HG03521 (cell line): Measurements from ENCODE around the gene SLC16A8.
"Not testable (repeated sequence)": the region's sequence is repeated elsewhere in the genome, so short reads cannot be mapped to it uniquely, and the experiment has no call there.

Source experiments
- ATAC-seq: cut with Tn5 transposase; IDR thresholded peaks from one replicate; pipeline ENCODE4 v1.9.1; 2021; ENCODE audit warnings: mild to moderate bottlenecking, moderate library complexity; ENCODE audit not compliant: unreplicated experiment

SLC16A8 gene

DNA sequence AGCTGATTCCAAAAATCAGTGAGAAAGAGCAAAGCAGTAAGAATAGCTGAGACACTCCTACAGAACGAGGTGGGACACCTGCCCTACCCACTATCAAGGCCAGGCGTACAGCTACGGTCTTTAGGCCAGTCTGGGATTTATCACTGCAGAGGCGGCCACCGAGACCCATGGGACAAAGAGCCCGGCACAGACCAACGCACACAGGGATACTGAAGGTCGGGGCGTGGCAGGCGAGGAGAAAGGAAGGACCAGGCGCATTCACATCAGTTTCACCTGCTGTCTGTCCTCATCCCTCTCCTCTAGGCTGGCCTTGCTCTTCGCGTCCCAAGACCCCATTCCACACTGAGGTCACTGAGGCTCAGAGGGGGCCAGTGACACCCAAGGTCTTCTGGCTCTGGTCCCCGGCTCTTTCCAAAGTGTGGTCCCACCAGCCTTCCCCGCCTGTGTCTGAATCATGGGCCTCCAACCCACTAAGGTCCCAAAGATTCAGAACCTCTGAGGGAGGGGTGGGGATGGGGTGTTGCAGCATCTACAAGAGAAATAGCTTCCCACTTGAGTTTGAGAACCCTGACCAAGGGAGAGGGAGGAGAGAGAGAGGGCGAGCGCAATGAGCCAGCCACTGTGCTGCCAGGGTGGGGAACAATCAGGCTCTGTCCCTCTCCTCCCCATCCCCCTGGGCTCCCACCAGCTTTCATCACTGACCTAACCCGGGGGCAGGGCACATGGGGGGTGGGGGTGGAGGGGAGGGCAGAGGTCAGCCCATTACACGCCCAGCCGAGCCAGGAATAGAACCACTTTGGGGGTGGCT is 34.0 kb downstream of the SLC16A8 start:
- ATAC-seq, result no peak

DNA sequence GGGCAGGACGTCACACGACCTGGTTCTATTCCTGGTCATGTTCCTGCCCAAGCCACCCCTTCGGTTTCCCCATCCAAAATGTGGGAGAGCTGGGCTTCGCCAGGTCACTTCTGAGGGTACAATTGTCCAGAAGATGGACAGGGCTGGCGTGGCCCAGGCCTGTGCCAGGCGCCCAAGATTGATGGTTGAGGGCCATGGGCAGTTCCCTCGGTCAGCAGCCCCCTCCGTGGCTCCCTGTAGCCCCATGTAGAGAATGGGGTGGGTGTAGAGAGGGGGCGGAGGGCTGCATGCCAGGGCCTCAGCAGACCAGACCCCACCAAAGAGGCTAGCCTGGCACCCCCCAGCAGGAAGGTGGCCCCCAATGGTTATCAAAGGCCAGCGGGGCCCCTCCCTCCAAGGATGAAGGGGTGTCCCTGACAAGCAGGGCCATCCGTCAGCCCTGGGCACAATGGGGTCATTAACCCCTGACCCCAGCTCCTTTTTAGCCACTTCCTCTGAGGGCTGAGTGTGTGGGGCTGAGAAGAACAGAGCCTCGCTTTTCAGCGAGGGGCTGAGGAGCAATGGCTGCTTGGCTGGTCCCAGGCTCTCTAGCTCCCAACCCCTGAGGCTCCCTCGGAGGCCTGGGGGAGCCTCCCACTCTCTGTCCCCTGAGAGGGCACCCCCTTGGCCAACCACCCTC is 37.8 kb downstream of the SLC16A8 start:
- no peak for ATAC-seq

DNA sequence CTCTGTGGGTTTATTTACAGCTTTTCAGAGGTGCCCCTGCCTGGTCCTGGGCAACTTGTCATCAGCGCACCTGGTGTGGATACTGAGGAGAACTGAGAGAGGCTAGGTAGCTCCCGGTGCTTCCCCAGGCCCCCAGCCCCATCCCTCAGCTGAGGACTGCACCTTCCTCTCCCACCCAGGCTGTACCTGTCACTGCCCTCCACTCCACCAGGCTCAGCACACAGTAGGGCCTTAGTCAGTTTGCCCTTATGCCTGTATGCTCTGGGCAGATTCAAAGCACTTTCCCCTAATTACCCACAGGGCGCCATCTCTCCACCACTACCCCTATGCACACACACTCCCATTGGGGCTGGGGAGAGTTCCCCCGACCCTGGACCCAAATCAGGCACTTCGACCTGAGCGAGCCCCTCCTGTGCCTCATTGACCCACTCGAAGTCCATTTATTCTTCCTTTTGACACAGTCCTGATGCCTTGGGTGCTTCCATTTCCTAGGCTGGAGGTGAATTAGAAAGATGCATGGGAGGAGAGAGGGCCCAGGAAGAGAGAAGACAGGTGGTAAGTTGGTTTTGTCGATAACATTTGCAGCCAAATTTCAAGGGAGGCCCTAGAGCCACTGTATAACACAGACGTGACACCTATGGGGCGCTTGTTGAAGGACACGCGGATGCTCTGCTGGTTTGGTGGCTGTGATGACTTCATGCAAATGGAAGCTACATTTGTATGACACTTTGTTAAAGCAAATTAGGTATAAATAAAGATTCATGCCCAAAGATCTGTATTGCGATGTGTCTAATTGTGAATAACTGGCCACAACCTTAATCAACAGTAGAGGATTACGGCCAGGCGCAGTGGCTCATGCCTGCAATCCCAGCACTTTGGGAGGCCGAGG is 40.6 kb downstream of the SLC16A8 start:
- ATAC-seq, result no peak

DNA sequence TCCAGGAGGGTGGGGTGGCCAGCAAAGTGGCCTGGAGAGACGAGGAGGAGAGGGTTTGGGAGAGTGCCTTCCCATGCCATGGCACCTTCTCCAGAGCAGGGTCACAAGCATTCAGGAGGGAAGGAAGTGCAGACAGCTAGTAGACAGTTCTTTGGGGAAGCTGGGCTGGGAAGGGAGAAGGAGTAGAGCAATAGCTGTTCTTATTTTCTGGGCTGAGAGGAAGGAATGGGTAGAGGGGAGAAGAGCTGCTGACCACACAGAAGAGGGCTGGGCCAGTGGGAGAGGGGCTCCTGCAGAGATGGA is 41.5 kb downstream of the SLC16A8 start:
- no peak for ATAC-seq

DNA sequence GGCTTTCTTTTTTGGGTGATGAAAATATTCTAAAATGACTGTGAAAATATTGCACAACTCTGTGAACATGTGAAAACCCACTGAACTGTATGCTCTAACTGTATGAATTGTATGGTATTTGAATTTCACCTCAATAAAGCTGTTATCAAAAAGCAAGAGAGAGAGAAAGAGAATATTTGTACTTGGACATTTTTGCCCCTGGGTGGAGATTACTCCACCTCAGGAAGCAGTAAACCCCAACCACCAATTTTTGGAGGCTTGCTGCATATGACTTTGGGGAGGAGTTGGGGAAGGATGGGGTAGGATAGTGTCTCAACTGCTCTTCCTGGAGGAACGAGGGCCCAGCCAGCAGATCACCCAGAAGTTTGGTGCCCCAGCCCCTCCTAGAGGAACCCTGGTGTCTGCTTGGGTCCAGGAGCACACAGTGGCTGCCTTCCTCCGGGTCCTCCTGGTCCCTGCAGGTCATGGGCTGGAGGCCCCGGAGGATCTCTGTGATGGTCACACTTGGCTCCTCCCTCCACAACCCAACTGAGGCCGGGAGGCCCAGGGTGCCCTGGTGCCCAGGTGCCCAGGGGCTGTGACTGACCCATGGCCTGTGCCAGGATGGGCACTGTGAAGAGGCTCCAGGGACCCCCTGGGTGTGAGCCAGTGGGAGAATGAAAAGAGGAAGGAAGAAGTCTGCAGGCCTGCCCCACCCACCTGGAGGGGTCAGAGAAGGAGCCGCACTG is 42.1 kb downstream of the SLC16A8 start:
- ATAC-seq, result no peak

DNA sequence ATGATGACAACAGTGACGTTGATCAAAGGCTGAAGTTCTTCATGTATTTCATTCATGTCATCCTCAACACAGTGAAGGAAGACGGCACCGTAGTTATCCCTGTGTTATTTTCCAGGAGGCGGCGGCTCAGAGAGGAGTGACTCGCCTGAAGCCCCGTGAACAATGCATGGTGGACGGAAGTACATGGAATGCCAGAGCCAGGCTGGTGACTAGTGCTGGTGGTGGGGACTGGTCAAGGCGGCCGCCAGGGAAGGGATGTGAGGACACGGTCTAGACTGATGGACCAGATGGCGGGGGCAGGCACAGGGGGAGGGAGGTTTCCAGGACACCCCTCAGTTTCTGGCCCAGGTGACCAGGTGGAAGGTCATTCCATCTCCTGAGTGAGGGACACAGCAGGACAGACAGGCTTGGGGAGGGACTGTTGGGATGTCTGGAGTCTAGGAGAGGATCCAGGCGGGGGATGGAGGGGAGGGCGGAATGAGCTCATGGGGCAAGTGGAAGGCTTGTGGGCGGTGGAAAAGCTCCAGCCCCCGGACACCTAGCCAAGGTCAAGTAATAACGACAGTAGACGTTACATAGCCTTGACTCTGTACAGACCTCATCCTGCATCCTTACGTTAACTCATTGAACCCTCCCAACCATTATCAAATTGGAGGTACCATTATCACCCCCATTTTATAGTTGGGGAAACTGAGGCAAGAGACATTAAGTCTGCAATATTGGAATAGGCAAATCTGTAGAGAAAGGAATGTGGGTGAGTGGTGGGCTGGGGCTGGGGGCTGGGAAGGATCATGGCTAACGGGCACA is 42.8 kb downstream of the SLC16A8 start:
- no peak for ATAC-seq

DNA sequence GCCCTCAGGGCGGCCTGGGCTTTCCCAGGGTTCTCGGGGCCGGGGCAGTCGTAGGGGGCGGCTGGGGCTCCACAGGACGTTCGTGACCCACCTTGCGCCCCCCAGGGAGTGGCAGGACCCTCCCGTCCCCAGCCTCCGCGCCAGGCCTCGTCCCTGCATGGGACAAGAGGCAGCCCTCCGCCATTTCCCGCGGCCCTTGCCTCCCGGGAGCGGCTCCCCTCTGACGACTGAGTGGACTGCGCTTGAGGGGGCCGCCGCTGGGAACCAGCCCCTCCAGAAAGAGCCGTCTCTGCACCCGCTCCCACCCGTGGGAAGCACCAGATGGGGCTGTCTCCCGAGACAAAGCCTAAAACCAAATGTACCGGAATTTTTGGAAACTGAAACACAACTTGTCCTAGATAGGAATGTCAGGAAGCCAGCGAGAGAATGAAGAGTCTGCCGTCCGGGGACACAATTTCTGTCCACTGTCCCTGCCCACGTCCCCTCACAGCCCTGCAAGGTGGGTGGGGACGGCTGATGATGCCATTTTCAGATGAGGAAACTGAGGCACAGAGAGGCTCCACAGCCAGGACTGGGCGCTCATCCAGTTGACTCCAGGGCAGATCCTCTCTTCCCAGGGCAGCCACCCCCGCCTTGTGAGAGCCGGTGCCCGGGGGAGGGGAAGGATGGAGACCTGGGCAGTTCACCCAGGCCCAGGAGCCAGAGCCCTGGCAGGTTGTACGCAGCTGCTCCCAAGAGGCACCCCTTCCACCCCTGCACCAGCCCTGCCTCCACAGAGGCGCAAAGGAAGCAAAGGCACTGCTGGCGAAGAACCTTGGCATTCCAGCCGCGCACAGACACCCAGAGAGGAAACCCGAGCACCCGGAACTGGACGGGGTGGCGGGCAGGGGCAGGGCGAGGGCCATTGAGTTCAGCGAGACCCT is 44.8 kb downstream of the SLC16A8 start:
- no peak for ATAC-seq

DNA sequence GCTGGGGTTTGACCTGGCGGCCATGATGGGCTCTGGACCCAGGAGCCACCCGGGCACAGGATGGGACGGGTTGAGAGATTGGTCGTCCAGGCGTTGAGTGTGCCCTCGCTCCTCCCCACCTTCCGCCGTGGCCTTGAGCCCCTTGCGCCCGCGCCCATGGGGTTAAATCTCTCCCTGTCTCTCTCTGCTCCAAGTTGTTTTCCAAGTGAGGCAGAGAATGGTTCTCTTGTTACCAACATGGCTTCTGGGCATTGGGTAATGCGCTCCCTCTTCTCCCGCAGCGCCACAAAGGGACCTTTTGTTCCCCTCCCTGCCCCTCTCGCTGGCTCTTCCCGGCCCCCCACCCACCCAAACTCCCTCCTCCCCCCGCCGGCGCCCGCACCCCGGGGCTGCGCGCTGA is 45.6 kb downstream of the SLC16A8 start:
- ATAC-seq, result no peak

DNA sequence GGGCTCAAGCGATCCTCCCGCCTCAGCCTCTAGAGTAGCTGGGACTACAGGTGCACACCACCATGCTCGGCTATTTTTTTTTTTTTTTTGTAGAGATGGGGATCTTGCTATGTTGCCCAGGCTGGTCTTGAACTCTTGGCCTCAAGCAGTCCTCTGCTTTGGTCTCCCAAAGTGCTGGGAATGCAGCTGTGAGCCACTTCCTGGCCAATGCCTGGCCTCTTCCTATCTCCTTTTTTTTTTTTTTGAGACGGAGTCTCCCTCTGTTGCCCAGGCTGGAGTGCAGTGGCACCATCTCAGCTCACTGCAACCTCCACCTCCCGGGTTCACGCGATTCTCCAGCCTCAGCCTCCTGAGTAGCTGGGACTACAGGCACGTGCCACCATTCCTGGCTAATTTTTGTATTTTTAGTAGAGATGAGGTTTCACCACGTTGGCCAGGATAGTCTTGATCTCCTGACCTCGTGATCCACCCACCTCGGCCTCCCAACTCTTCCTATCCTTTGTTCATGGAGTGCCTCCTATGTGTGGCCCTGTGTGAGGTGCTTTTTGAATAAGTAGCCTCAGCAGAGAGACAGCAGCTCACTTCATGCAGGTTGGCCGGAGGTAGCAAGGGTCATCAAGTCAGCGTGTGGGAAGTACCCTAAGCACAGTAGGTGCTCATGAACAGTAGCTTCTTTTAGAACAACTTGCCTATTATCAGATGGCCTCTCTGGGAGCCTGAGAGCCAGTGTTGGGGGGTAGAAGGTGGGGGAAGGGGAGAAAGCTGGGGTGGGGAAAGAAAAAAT is 46.4 kb downstream of the SLC16A8 start:
- not testable (repeated sequence) for ATAC-seq

DNA sequence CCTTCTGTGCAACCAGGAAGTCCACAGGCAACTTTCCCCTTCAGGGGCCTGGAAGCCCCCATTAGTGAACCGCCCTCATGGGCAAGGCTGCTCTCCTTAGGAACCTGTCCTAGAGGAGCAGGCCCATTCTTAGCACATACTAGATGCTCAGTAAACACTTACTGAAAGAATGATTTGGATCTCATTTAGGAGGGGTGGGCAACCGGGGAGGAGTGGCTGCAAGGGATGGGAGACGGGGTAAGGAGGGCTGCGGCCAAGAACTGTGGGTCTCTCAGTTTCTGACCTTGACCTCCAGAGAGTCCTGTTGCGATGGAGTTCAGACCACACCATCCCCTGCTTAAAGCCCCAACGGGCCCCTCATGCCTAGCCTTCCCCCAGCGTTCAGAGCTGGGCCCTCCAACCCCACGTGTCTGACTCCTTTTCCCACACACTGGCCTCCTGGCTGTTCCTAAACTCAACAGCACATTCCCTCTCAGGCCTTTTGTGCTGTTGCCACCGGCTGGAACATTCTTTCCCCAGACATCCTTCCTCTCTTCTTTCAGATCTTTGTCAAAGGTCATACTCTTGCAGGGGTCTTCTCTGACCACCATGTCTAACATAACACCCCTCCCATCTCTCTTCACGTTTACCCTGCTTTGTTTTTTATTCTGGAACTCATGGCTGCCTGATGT is 47.5 kb downstream of the SLC16A8 start:
- ATAC-seq, result no peak

DNA sequence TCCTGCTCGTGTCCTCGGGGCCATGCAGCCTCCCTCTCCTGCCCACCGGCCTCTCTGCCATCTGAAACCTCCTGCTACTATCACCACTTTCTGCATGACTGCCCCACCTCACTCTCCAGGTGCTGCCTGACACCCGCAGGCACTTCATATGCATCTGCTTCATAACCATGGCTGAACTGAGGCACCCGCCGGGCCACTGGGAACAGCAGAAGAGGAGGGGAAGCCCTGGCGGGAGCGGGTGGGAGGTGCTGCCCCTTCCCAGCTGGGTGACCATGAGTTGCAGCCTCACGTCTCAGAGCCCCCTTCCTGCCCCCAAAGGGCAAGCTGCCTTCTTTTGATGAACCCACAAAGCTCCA is 48.5 kb downstream of the SLC16A8 start:
- no peak for ATAC-seq

DNA sequence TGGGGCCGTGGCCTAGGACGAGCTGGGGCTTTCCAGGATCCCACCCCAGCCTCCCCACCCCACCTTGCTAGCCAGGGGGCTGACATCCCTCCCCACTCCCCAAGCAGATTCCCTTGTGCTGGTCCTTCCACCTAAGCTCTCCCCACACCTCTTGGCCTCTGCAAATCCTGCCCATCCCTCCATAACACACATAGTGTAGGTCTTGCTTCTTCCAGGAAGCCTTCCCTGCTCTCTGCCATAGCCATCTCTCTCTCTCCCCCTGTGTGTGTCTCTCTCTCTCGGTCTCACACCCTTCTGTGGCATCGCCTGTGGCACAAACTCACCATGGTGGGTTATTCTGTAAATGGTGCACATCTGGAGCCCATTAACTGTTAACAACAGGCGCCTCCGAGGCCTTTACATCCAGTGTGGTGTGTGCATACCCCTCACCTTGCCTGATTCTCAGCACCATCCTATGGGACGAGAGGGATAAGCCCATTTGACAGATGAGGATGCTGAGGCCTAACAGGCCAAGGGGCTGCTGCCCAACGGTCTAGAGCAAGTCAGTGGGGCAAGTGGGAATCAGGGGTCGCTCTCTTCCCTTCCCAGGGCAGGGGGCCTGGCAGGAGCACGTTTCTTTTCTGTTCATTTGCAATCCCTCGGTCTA is 49.0 kb downstream of the SLC16A8 start:
- no peak for ATAC-seq

DNA sequence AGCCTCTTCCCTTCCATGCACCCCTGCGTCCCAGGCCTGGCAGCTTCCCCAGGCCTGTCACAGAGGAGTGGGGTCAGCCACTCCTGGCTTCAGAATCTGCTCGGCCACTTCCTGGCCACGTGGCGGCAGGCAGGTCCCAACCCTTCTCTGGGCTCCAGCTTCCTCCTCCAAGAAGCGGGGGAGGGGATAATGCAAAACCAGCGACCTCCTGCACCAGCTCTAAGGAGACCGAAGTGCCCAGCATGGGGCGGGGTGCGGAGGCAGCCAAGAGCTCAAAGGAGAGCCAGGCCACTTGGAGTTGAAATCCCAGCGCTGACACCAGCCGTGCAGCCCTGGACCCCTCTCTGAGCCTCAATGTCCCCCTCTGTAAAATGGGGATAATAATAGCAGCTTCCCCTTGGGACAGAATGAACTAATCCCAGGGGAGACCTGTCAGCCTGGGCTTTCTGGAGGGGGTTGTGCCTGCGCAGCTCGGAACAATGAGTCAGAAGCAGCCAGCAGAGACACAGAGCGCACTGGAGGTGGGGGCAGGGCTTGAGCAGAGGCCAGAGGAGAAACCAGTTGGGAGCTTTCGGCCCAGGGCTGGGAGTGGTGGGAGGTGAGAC is 49.6 kb downstream of the SLC16A8 start:
- no peak for ATAC-seq

DNA sequence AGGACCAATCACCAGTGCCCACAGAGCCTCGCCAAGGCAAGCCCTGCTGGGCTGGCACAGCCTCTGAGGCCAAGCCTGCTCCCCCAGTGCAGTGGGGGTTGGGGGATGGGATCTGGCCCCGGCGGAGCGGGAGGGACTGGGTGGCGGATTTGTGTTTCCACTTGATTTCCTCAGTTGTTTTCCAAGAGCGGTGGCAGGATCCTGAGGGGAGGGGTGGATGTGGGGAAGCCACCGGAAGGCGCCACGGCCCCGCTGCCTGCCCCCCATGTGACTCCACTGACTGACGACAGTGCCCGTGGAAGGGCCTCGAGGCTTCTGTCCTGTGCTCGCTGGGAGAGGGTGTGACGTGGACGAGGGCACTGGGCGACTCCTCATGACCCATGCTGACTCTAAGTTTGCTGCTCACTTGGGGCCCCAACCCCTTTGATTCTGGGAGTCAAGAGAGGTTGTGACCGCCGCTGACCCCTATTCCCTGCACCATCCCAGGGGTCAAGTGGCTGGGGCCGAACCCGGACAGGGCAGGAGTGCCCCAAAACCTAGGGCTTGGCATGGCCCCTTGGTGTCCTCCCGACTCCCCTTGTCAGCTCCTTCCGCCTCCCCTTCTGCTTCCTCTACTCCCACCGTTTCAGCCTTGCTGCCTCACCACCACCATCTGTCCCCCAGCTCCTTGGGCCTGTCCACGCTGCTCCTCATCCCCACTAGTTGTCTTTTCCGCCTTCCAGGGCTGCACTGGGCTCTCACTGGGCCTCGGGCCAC is 50.3 kb downstream of the SLC16A8 start:
- no peak for ATAC-seq

DNA sequence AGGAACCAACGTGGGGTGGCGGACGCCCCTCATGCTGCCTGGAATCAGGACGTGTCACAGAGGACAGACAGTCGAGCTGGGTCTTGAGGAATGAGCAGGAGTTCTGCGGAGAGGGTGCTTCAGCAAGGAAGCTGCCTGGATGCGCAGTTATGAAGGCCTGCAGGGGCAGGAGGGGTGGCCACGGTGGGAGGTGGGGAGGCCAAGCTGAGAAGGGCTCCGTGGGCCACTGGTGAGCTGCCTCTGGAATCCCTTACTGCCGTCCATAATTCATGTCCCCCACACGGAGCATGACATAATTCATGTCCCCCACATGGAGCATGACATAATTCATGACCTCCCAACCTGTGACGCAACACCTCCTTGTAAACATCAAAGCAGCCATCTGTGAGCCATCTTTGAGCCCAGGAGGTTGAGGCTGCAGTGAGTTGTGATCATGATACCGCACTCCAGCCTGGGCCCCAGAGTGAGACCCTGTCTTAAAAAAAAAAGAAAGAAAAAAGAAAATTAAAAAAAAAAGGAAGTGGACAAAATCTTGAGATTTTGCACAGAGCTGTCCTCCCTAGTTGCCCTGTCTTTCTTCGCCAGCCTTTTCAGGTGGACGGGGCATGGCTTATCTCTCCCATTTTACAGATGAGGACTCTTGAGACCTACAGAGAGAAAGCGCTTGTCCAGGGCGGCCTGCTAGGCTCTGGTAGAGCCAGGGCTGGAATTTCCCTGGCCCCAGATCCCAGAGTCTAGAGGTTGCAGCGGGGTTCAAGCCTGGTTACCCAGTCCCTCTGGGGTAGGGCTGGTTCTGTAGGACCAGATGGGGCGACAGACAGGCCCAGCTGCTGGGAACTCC is 51.1 kb downstream of the SLC16A8 start:
- ATAC-seq, result no peak
